HepG2 (cell line): Measurements from ENCODE around the gene ADCY5. TPM values are rescaled to one million over a fixed set of nuclear protein-coding genes. Genes with fewer than 3 reads are reported as not detected.

ENCODE experiments used
- ATAC-seq: fragments of 200-7000 bp; cut with Tn5 transposase; 3 replicates; pipeline ENCODE4 v1.9.1; 2020; ENCODE audit warnings: mild to moderate bottlenecking, moderate library complexity
- BruUV-seq: library from RNA; stranded (reverse); fragments of 400-500 nt; replicated peaks from 2 replicates; lab custom pipeline; 2021; lab: Mats Ljungman, UMichigan
- CTCF ChIA-PET: fragments of 300-600 bp; formaldehyde crosslinking; extraction: SDS; loops from one replicate; lab custom pipeline; 2021; ENCODE audit warnings: low total read pairs, inconsistent platforms, low intra/inter-chr PET ratio; lab: Yijun Ruan, JAX
- POLR2A ChIA-PET: fragments of 350-600 bp; sonication (Branson Sonifier 250); formaldehyde crosslinking; loops from one replicate; lab custom pipeline; 2020; ENCODE audit warnings: antibody characterized with exemption, inconsistent platforms; lab: Yijun Ruan, JAX
- DNase-seq: peaks from one replicate; pipeline ENCODE4 v3.0.0-alpha.2; 2015; ENCODE audit warnings: low spot score
- FAIRE-seq: peaks from 3 replicates; lab custom pipeline; 2011; peaks lifted over from hg19 to GRCh38; lab: Jason Lieb, UNC
- H2AFZ ChIP-seq: one replicate; pipeline ENCODE4 v1.6.1; 2011; ENCODE audit warnings: low read length, inconsistent platforms
- H3K27ac ChIP-seq: fragments of 300-600 bp; 3 replicates; pipeline ENCODE4 v1.8.0; 2011; ENCODE audit warnings: mixed run types, mild to moderate bottlenecking, mixed read lengths, low read length, inconsistent platforms; ENCODE audit not compliant: insufficient read depth; ENCODE audit errors: extremely low read length
- H3K27me3 ChIP-seq, 2 experiments: fragments of 200-600 bp in 1 of 2; 2 replicates in 1 of 2; 3 replicates in 1 of 2; pipeline versions ENCODE4 v1.6.0 to v1.8.0; 2011; ENCODE audit warnings: low read length in 2 of 2, mild to moderate bottlenecking in 2 of 2, moderate library complexity in 2 of 2, inconsistent platforms in 1 of 2; ENCODE audit not compliant: insufficient read depth in 2 of 2, control insufficient read depth in 1 of 2
- H3K36me3 ChIP-seq, 2 experiments: fragments of 200-600 bp in 1 of 2; replicated peaks in 1 of 2; 2 replicates in 1 of 2; 3 replicates in 1 of 2; pipeline versions ENCODE4 v1.5.1 to v1.8.0; 2011; ENCODE audit warnings: low read length in 2 of 2, inconsistent platforms in 1 of 2; ENCODE audit not compliant: insufficient read depth in 2 of 2, control insufficient read depth in 1 of 2
- H3K4me1 ChIP-seq: 2 replicates; pipeline ENCODE4 v1.5.1; 2012; ENCODE audit warnings: low read length, inconsistent platforms; ENCODE audit not compliant: insufficient read depth
- H3K4me2 ChIP-seq: 2 replicates; pipeline ENCODE4 v1.6.0; 2011; ENCODE audit warnings: low read depth, low read length, inconsistent platforms
- H3K4me3 ChIP-seq, 3 experiments: fragments of 200-600 bp in 1 of 3; sonication (generic), shearing (Covaris generic) in 1 of 3; replicated peaks in 1 of 3; 2 replicates each; pipeline ENCODE4 v1.5.1; 2011 to 2016; ENCODE audit warnings: low read length in 3 of 3, inconsistent platforms in 2 of 3, low read depth in 2 of 3, mild to moderate bottlenecking in 2 of 3, control low read depth in 1 of 3, mixed read lengths in 1 of 3; ENCODE audit not compliant: insufficient read depth in 1 of 3
- H3K79me2 ChIP-seq: one replicate; pipeline ENCODE4 v1.6.1; 2011; ENCODE audit warnings: low read length, inconsistent platforms; ENCODE audit not compliant: insufficient read depth
- H3K9ac ChIP-seq: 2 replicates; pipeline ENCODE4 v1.6.0; 2011; ENCODE audit warnings: mild to moderate bottlenecking, low read depth, low read length, inconsistent platforms; ENCODE audit not compliant: insufficient read depth
- H3K9me3 ChIP-seq: 2 replicates; pipeline ENCODE4 v1.5.1; 2012; ENCODE audit warnings: mild to moderate bottlenecking, low read length
- H4K20me1 ChIP-seq: 2 replicates; pipeline ENCODE4 v1.6.0; 2011; ENCODE audit warnings: inconsistent platforms, mild to moderate bottlenecking, low read length, moderate library complexity; ENCODE audit not compliant: insufficient read depth
- HDAC2 ChIP-seq: sonication (generic); formaldehyde crosslinking; IDR thresholded peaks from 2 replicates; pipeline ENCODE4 v1.4.0; 2020; ENCODE audit warnings: missing genetic modification reagents
- MIXL1 ChIP-seq: IDR thresholded peaks from 2 replicates; pipeline ENCODE4 v1.6.1; 2016
- SIX4 ChIP-seq: sonication (generic); formaldehyde crosslinking; IDR thresholded peaks from 2 replicates; pipeline ENCODE4 v1.4.0; 2020; ENCODE audit warnings: missing genetic modification reagents
- SNAPC5 ChIP-seq: sonication (generic); formaldehyde crosslinking; IDR thresholded peaks from 2 replicates; pipeline ENCODE4 v1.8.1; 2023; ENCODE audit warnings: mild to moderate bottlenecking, missing genetic modification reagents, borderline replicate concordance
- ZBTB20 ChIP-seq: sonication (generic); formaldehyde crosslinking; IDR thresholded peaks from 2 replicates; pipeline ENCODE4 v1.8.1; 2023; ENCODE audit warnings: missing genetic modification reagents, low read depth, mild to moderate bottlenecking, borderline replicate concordance
- ZBTB4 ChIP-seq: sonication (generic); formaldehyde crosslinking; IDR thresholded peaks from 2 replicates; pipeline ENCODE4 v1.4.0; 2020; ENCODE audit warnings: missing genetic modification reagents, mild to moderate bottlenecking, borderline replicate concordance
- ZNF317 ChIP-seq: sonication (generic); formaldehyde crosslinking; IDR thresholded peaks from 2 replicates; pipeline ENCODE4 v1.5.0; 2020; ENCODE audit warnings: mild to moderate bottlenecking, missing genetic modification reagents
- ZNF660 ChIP-seq: sonication (generic); formaldehyde crosslinking; IDR thresholded peaks from 2 replicates; pipeline ENCODE4 v1.5.1; 2020; ENCODE audit warnings: mild to moderate bottlenecking, low read depth, missing genetic modification reagents, borderline replicate concordance
- ZNF687 ChIP-seq: sonication (generic); formaldehyde crosslinking; IDR thresholded peaks from 2 replicates; pipeline ENCODE4 v1.5.1; 2020; ENCODE audit warnings: mild to moderate bottlenecking, missing genetic modification reagents, moderate library complexity
- ZSCAN25 ChIP-seq: sonication (generic); formaldehyde crosslinking; IDR thresholded peaks from 2 replicates; pipeline ENCODE4 v1.8.0; 2022; ENCODE audit warnings: mild to moderate bottlenecking, missing genetic modification reagents
- WGBS: methylation state at CpG from one replicate; pipeline ENCODE4 v1.1.6; 2017; ENCODE audit warnings: low lambda C conversion rate; 5-methylcytosine and 5-hydroxymethylcytosine counted together
- in situ Hi-C: cut with HindIII; loops from 2 replicates; pipeline ENCODE4 v1.10.0; 2017; ENCODE audit warnings: low pct_unique_long_range_greater_than_20kb; ENCODE audit not compliant: extremely low pct_ligation_motif_present
- intact Hi-C: fragments of 100-400 bp; cut with micrococcal nuclease; formaldehyde crosslinking; loops from one replicate; pipeline ENCODE4 v1.10.0; 2022; ENCODE audit not compliant: unreplicated experiment
- polyA plus RNA-seq, 8 experiments: library from polyadenylated mRNA; depleted of rRNA in 3 of 8; stranded (reverse) in 7 of 8; unstranded in 1 of 8; fragments of >200 nt; fragmentation: Illumina TruSeq in 4 of 8; extraction: Trizol in 4 of 8; gene quantifications; 2 replicates each; pipeline versions ENCODE4 v1.2.1 to v1.2.3, GENCODE V29; 2011 to 2016; ENCODE audit warnings: low read depth in 4 of 8, missing spikeins in 1 of 8, mixed read lengths in 1 of 8; ENCODE audit not compliant: insufficient read depth in 1 of 8
- total RNA-seq, 5 experiments: library from RNA; depleted of rRNA; stranded (reverse); fragments of >200 nt; fragmentation: Illumina TruSeq; extraction: Trizol; gene quantifications; 2 replicates each; pipeline ENCODE4 v1.2.3, GENCODE V29; 2016; ENCODE audit warnings: low read depth in 1 of 5

ADCY5 gene
- total and polyA plus RNA-seq, 2 of the 13 experiments (the other 11 are each of a cell fraction or from before 2014, with no cell fraction given): not detected

- Histone ChIP-seq H3K9me3 (no peaks in the 10 kb centered on the region), H3K4me3 (no peak overlapping the region), H2AFZ (no peak overlapping the region), H3K79me2 (no peaks in the 10 kb centered on the region), H4K20me1 (peaks cover 5% of the 10 kb centered on the region; the same call in 1 of the 2 replicates), H3K27me3 (no peaks in the 10 kb centered on the region; a peak in 1 of 5 replicates), H3K9ac (no peak overlapping the region), H3K27ac (no peak overlapping the region), H3K4me2 (no peak overlapping the region), H3K36me3 (no peaks in the 10 kb centered on the region), H3K4me1 (no peaks in the 10 kb centered on the region)
- CTCF ChIA-PET: interaction anchor here (0.8 kb wide), 2 partner anchors 204 to 274 kb away, joined by 4 to 5 read pairs; no protein-coding TSS in a partner anchor
- no peak for ATAC-seq
- in situ Hi-C loops (no loop called here), intact Hi-C loops (no loop called here)
- POLR2A ChIA-PET: no interaction called here
- no TSS peak for BruUV-seq
- TF ChIP-seq SIX4: no peak
- TF ChIP-seq ZNF660 (CRISPR knock-in tag): no peak
- no peak for TF ChIP-seq MIXL1 (CRISPR knock-in tag)
- 0% methylated on average over 1 of the region's 4 CpGs for WGBS
- no peak for DNase-seq
- FAIRE-seq: no peak
These were observed 163.4 kb downstream of the ADCY5 start for GRCh38 chr3:123285479-123285878.

GRCh38 chr3:123285066-123285465 lies 163.8 kb downstream of the ADCY5 start:
- Histone ChIP-seq H3K27me3 (no peaks in the 10 kb centered on the region; a peak in 1 of 5 replicates), H3K9me3 (no peaks in the 10 kb centered on the region), H3K36me3 (no peaks in the 10 kb centered on the region), H3K4me1 (no peaks in the 10 kb centered on the region), H2AFZ (no peak overlapping the region), H3K4me3 (no peak overlapping the region), H3K79me2 (no peaks in the 10 kb centered on the region), H3K4me2 (no peak overlapping the region), H4K20me1 (peaks cover 5% of the 10 kb centered on the region; the same call in 1 of the 2 replicates), H3K9ac (no peak overlapping the region), H3K27ac (no peak overlapping the region)
- no peak for DNase-seq
- no TSS peak for BruUV-seq
- in situ Hi-C loops: no loop called here
- no peak for FAIRE-seq
- 32% methylated on average over 8 of the region's 9 CpGs for WGBS
- no peak for ATAC-seq
- POLR2A ChIA-PET: no interaction called here
- intact Hi-C loops: no loop called here
- CTCF ChIA-PET: no interaction called here
- TF ChIP-seq HDAC2 (CRISPR knock-in tag) (no peak), ZSCAN25 (CRISPR knock-in tag) (no peak), ZNF687 (CRISPR knock-in tag) (no peak), SNAPC5 (no peak), ZBTB20 (CRISPR knock-in tag) (no peak), ZNF317 (no peak), ZBTB4 (CRISPR knock-in tag) (no peak)
